GM21447 (cell line): ENCODE data around the gene HRC.

Experiments
- ATAC-seq: cut with Tn5 transposase; IDR thresholded peaks from one replicate; pipeline ENCODE4 v1.9.1; 2021; ENCODE audit not compliant: unreplicated experiment

Gene HRC

DNA sequence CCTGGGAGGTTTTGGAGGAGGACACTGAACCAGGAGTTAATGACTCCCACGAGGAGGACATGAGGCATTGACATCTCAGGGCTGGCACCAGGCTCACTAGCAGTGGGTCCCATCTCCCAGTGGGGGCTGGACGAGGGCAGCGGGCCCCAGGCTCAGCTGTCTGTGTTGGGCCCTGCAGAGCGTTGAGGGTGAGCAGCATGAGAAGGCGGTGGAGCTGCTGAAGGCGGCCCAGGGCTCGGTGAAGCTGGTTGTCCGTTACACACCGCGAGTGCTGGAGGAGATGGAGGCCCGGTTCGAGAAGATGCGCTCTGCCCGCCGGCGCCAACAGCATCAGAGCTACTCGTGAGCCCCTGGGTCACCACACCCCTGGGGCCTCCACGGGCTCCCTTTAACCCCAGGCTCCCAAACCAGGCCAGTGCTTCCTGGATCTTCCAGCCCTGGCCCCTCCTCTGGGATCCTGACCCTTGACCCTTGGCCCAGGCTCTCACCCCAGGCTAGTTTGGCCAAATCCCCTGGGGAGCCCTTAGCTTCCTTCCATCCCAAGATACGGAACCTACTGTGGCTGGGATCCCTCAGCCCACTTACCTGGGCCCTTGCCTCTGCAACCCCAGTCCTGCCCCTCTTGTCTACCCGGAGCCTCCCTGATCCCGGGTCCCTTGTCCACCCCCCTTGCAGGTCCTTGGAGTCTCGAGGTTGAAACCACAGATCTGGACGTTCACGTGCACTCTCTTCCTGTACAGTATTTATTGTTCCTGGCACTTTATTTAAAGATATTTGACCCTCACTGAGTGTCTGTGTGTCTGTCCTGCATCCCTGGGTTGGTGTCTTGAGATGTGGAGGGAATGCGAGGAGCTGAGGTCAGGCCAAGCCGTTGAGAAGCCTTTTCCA, 37.3 kb downstream of the HRC start:
- ATAC-seq, result no peak

DNA sequence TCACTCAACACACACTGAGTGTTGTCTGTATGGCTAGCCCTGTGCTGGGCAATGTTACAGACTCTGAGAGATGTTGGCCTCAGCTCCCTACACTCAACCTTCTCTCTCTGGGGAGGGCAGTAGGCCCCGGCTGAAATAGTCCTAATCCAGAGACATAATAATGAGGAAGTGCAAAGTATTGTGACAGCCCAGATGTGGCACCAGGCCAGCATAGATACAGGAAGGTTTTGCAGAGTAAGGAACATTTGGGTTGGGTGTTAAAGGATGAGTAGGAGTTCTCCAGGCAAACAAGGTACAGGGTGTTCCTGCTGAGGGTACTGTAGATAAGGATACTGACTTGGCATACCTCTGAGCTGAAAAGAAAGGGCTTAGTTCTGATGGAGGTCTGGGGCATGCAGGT, 38.7 kb downstream of the HRC start:
- ATAC-seq, result no peak

DNA sequence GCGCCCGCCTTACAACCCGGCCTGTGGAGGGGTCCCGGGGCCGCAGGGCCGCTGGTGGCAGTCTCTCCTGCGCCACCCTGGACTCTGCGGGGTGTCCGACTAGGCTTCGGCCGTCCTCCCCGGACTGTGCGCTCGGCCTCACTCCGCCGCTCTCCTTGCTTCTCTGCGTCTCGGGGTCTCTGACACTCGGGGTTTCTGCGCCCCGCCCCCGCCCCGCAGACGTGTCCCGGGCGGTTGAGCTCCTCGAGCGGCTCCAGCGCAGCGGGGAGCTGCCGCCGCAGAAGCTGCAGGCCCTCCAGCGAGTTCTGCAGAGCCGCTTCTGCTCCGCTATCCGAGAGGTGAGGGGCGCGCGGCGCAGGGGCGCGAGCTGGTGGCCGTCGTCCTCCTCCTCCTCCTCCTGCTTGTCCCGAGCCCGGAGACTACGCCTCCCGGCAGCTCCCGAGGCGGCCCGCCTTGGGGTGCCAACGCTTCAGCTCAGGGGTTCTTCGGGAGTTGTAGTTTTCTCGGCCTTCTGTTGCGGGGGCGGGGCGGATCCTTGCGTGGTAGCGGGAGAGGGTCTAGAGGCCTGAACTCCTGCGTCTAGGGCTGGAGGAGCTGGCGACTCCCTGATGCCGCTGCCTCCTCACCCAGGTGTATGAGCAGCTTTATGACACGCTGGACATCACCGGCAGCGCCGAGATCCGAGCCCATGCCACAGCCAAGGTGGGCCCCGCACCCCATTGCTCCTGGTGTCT, 40.4 kb downstream of the HRC start:
- no peak for ATAC-seq

DNA sequence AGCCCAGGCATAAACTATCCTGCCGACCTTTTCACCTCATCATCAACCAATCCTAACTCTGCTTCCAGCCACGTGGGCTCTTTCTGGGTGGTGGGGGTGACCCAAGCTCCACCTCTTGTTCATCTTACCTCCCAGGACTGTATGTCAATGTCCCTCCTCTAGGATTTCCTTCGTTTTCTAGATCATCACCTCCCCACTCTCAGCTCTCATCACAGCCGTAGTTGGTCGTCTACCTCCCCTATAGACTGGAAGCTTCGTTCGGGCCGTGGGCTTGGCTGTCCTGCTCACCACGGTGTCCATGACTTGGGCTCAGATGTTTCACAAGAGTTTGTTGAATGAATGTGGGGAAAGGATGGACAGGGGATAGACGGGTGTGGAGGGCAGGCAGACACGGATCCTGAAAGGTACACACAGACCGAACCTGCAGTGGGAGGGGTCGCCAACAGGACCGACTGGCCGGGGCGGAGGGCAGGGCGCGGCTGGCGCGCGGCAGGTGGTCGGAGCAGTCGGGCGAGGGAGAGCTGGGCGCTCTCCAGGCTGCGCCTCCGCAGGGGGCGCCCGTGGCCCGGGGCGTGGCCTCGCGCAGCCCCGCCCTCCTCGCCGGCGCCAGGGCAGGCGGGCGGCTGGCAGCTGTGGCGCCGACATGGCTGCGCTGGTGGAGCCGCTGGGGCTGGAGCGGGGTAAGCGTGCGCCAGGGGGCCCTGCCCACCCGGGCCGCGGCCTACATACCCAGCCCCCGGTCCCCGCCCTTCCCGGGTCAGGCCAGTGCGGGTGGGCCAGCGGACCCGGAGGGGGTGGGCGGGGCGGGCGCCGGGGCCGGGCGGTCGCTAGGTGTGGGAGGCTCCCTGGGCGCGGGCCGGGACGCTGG, 41.2 kb downstream of the HRC start, which contains the start of gene LIN7B:
Gene LIN7B, plus strand, starts transcription at position 609 of the 868 bp plus-strand sequence. Its CDS starts 35 bp downstream, at position 644.
- peak; percentile 46 for ATAC-seq

DNA sequence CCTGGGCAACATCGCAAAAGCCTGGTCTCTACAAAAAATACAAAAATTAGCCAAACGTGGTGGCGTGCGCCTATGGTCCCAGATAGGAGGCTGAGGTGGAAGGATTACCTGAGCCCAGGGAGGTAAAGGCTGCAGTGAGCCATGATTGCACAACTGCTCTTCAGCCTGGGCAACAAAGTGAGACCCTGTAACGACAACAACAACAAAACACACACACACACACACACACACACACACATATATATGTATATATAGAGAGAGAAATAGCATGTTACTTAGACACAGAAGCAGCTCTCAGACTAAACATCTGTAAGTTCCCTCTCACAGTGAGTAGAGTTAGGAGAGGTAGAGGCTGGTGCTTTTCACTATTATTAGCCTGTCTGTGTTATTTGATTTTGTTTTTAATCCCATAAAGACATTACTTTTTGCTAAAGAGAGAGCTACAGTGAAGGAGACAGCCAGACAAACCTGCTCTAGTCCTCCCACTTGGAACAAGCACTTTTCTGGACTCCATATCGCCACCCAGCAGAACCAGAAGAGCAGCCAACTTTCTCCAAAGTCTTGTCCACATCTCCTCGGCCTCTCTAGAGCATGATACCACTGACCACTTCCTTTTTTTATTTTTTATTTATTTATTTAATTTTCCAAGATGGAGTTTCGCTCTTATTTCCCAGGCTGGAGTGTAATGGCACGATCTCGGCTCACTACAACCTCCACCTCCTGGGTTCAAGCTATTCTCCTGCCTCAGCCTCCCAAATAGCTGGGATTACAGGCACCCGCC, 43.8 kb downstream of the HRC start:
- no peak for ATAC-seq

DNA sequence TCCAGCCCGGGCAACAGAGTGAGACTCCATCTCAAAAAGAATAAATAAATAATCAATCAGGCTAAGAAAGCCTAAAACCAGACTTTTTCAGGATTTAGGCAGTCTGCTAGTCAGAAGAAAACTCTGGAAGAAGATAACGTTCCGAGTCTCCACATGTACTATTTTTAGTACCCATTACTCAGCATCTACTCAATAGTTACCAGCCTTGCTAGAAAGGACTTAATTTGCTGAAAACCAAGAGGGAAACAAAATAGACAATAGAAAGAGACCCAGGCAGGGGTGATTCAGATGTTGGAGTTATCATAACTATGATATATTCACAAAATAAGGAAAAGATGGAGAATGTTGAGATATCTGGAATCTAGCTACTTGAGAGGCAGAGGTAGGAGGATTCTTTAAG, 44.6 kb downstream of the HRC start:
- ATAC-seq, result no peak

DNA sequence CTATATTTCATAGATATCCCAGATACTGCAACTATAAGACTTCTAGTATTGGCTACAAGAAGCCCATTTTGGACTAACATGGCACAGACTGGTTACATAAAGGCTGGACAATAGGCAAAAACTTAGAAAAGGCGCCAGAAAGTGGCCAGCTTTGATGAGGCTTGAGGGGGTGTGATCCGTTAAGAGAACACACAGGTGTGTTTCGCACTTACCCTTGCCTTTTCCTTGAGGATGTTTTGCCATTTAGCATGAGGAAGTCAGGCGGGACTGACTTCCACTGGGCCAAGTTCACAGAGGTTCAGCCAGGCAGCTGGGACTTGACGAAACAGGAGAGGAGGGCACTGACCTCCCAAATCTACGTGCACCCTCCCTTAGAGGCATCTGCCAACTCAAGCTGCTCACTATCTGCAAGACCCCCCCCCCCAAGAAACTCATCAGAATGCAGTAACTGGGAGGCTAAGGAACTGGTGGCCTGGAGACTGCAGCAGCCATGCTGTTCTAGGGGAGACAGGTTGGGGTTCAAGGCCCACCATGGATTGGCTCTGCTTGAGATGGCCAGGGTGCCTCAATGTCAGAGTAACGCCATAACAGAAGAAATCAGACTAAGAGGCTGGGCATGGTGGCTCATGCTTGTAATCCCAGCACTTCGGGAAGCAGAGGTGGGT, 45.5 kb downstream of the HRC start:
- ATAC-seq, result no peak

DNA sequence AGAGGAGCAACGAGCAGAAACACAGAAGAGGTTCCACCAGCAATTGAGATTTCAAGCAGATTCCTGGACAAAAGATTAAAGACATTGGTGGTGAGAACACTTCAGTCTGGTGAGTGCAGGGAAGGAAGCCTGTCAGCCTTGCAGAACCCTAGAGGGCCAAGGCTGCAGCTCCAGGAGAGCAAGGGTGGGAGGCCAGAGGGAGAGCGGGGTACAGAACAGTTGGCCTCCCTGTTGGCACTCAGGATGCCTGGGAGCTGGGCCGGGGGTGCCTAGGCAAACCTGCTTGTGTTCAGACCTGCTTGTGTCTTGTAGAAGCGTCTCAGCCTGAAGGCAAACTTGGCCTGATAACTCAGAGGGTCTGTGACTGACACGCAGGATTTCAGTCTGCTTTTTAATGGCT, 46.1 kb downstream of the HRC start:
- no peak for ATAC-seq

DNA sequence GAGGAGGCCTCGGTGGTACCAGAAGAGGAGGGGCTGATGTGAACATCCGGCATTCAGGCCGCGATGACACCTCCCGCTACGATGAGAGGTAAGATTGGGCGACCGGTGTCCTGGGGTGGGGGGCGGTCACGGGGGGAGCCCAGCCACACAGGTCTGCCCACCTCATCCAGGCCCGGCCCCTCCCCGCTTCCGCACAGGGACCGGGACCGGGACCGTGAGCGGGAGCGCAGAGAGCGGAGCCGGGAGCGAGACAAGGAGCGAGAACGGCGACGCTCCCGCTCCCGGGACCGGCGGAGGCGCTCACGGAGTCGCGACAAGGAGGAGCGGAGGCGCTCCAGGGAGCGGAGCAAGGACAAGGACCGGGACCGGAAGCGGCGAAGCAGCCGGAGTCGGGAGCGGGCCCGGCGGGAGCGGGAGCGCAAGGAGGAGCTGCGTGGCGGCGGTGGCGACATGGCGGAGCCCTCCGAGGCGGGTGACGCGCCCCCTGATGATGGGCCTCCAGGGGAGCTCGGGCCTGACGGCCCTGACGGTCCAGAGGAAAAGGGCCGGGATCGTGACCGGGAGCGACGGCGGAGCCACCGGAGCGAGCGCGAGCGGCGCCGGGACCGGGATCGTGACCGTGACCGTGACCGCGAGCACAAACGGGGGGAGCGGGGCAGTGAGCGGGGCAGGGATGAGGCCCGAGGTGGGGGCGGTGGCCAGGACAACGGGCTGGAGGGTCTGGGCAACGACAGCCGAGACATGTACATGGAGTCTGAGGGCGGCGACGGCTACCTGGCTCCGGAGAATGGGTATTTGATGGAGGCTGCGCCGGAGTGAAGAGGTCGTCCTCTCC, 47.4 kb downstream of the HRC start:
- ATAC-seq, result no peak

DNA sequence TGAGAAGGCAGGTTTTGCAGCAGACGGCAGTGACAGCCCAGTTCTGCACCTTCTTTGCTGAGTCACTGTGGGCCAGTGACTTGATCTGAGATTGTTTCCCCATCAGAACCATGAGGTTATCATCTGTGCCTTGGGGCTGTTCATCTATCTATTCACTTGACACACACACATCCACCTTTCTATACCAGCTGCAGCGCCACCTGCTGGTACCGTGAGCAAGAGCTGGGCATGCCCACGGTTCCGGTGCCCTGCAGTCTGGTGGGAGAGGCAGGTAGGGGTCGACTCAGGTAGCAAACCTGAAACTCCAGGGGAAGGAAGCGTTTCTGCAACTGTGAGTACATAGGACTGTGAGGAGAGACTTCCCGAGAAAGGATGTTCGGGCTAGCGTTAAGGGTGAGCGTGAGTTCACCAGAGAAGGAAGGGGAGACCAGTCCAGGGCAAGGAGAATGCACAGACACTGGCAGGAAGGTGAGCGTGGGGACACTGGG, 48.5 kb downstream of the HRC start:
- no peak for ATAC-seq

DNA sequence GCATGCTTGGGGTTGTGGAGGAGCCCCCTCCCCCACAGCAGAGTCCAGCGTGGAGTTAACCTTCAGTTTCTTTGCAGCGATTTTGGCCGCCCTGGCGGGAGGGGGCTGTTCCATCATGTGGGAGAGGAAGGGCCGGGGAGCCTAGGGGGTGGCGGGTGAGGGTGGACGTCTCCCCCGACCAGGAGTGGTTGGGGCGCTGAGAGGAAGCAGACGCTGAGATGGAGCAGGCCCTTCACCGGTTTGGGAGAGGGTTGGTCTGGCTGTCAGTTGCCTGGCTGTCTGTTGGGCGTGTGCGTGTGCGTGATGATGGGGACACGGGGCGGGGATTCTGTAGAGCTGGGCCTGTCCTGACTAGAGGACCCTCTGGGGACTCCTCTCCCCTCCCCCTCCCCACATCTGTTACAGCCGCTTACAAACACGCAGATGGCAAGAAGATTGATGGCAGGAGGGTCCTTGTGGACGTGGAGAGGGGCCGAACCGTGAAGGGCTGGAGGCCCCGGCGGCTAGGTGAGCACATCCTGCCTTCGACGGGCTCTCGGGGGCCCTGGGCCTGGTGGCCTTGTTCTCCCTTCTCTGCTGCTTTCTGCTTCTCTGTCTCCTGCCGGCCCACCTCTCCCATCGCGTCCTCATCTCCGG, 50.8 kb downstream of the HRC start:
- ATAC-seq, result no peak

DNA sequence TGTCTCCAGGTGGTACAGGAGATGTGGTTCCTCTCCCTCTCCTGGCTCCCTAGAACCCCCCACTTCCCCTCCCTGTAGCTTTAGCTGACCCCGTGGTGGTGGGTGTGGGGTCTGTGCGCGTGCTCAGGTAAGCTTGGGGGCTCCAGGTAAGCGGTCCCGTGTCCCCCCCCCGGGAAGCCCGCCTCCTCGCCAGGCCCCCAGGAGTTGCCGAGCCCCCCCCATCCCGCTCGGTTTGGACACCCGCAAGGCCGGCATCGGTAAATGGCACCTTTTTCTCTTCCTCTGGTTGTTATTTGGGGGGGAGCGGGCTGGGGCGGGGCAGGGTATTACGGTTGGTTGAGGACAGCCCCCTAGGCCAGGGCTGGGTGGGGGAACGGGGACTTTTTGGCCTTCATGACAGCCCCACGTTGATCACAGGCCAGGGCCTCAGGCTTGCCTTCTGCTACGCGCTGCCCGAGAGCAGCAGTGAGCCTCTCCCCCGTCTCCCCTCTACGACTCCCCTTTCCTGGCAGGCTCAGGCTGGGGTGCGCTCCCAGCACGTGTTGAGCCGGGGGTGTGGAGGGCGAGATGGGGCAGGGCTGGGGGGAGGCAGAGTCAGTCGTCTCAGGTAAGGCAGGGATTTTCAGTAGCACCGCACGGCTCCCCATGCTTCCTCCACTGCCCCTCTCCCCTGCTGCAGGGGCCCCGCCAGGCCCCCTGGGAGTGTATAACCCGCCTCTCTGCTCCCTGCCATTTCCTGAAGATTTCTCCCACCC, 51.7 kb downstream of the HRC start:
- no peak for ATAC-seq

DNA sequence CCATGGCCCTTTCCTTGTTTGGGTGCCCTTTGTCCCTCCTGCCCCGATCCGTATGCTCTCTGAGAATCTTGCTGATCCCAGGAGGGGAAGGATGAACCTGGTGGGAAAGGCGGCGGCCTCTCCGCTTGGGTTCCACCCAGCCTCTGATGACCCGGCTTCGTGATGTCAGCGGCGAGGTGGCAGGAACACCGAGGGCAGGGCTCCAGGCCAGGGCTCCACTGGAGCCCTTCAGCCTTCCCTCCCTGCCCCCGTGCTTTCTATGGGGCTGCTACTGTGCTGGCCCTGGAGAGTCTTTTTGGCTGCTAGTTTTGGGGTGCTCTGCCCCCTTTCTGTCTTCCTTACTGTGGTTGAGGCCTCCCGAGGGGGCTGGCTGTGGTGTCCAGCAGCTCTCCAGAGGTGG, 52.9 kb downstream of the HRC start:
- no peak for ATAC-seq
